WTC11 (cell line): ENCODE measurements around the gene DOK5. TPM values are rescaled to one million over a fixed set of nuclear protein-coding genes. Genes with fewer than 3 reads are reported as not detected.

Experiments
- ATAC-seq: fragments of 200-7000 bp; cut with Tn5 transposase; 2 replicates; pipeline ENCODE4 v1.10.0; 2021; ENCODE audit warnings: mild to moderate bottlenecking, moderate library complexity
- CTCF ChIA-PET: fragments of 300-600 bp; sonication (Branson Sonifier 250); formaldehyde crosslinking; loops from one replicate; lab custom pipeline; 2021; ENCODE audit warnings: antibody characterized with exemption; lab: Charles Lee
- POLR2A ChIA-PET: fragments of 350-600 bp; sonication (Branson Sonifier 250); formaldehyde crosslinking; loops from one replicate; lab custom pipeline; 2021; ENCODE audit warnings: antibody characterized with exemption; lab: Charles Lee
- DNase-seq: peaks from one replicate; pipeline ENCODE4 v3.0.0; 2021; ENCODE audit warnings: low spot score
- H3K27ac Mint-ChIP-seq: 2 replicates; pipeline ENCODE4 v1.8.0; 2021; ENCODE audit warnings: mixed read lengths
- H3K27me3 Mint-ChIP-seq: 2 replicates; pipeline ENCODE4 v1.8.0; 2021; ENCODE audit warnings: low read depth, mild to moderate bottlenecking, moderate library complexity, mixed read lengths
- H3K36me3 Mint-ChIP-seq: 2 replicates; pipeline ENCODE4 v1.8.0; 2021; ENCODE audit warnings: mixed read lengths
- H3K4me1 Mint-ChIP-seq: 2 replicates; pipeline ENCODE4 v1.8.0; 2022; ENCODE audit warnings: mixed read lengths
- H3K4me3 Mint-ChIP-seq: 2 replicates; pipeline ENCODE4 v1.8.0; 2021; ENCODE audit warnings: mild to moderate bottlenecking, moderate library complexity, mixed read lengths
- H3K9me3 Mint-ChIP-seq: 2 replicates; pipeline ENCODE4 v1.8.0; 2021; ENCODE audit warnings: mixed read lengths
- ATF6 ChIP-seq: sonication (generic); formaldehyde crosslinking; IDR thresholded peaks from 2 replicates; pipeline ENCODE4 v1.8.1; 2023; ENCODE audit warnings: mild to moderate bottlenecking, missing genetic modification reagents
- CTCF ChIP-seq: fragments of 200-600 bp; IDR thresholded peaks from 2 replicates; pipeline ENCODE4 v1.8.0; 2022; ENCODE audit warnings: antibody characterized with exemption
- E2F4 ChIP-seq: sonication (generic); formaldehyde crosslinking; IDR thresholded peaks from 2 replicates; pipeline ENCODE4 v1.8.1; 2022; ENCODE audit warnings: low read depth, mild to moderate bottlenecking, moderate library complexity, missing genetic modification reagents, borderline replicate concordance
- ELF4 ChIP-seq: sonication (generic); formaldehyde crosslinking; IDR thresholded peaks from 2 replicates; pipeline ENCODE4 v1.8.1; 2022; ENCODE audit warnings: low read depth, mild to moderate bottlenecking, moderate library complexity, missing genetic modification reagents
- FOXJ3 ChIP-seq: sonication (generic); formaldehyde crosslinking; IDR thresholded peaks from 2 replicates; pipeline ENCODE4 v1.9.0; 2021; ENCODE audit warnings: missing genetic modification reagents, mild to moderate bottlenecking, borderline replicate concordance
- GRHL2 ChIP-seq: fragments of 250-450 bp; sonication (Bioruptor Pico); IDR thresholded peaks from 2 replicates; pipeline ENCODE4 v1.8.0; 2022; ENCODE audit warnings: mild to moderate bottlenecking, moderate library complexity; ENCODE audit not compliant: insufficient replicate concordance, severe bottlenecking
- HMGA2 ChIP-seq: fragments of 250-450 bp; sonication (Bioruptor Pico); IDR thresholded peaks from 2 replicates; pipeline ENCODE4 v1.4.0; 2021; ENCODE audit warnings: mild to moderate bottlenecking, moderate library complexity
- HMGXB4 ChIP-seq: sonication (generic); formaldehyde crosslinking; IDR thresholded peaks from 2 replicates; pipeline ENCODE4 v1.8.1; 2023; ENCODE audit warnings: mild to moderate bottlenecking, moderate library complexity, missing genetic modification reagents
- IRF1 ChIP-seq: sonication (generic); formaldehyde crosslinking; IDR thresholded peaks from 2 replicates; pipeline ENCODE4 v1.8.0; 2023; ENCODE audit warnings: missing genetic modification reagents
- JAZF1 ChIP-seq: fragments of 250-450 bp; sonication (Bioruptor Pico); IDR thresholded peaks from 2 replicates; pipeline ENCODE4 v1.9.0; 2021; ENCODE audit warnings: moderate library complexity, mild to moderate bottlenecking, inconsistent platforms
- KAT7 ChIP-seq: sonication (generic); formaldehyde crosslinking; IDR thresholded peaks from 2 replicates; pipeline ENCODE4 v1.8.1; 2023; ENCODE audit warnings: missing genetic modification reagents, mild to moderate bottlenecking, borderline replicate concordance
- MLX ChIP-seq: sonication (generic); formaldehyde crosslinking; IDR thresholded peaks from 2 replicates; pipeline ENCODE4 v1.8.1; 2023; ENCODE audit warnings: mild to moderate bottlenecking, missing genetic modification reagents, moderate library complexity
- NR3C1 ChIP-seq: sonication (generic); formaldehyde crosslinking; conservative IDR thresholded peaks from 2 replicates; pipeline ENCODE4 v1.8.1; 2023; ENCODE audit warnings: low read depth, mild to moderate bottlenecking, missing genetic modification reagents
- RORB ChIP-seq: fragments of 250-450 bp; sonication (Bioruptor Pico); IDR thresholded peaks from 2 replicates; pipeline ENCODE4 v1.9.0; 2021; ENCODE audit warnings: mild to moderate bottlenecking
- SMAD3 ChIP-seq: sonication (generic); formaldehyde crosslinking; IDR thresholded peaks from 2 replicates; pipeline ENCODE4 v1.8.0; 2022; ENCODE audit warnings: missing genetic modification reagents, mild to moderate bottlenecking, borderline replicate concordance
- TCF7 ChIP-seq: sonication (generic); formaldehyde crosslinking; IDR thresholded peaks from 2 replicates; pipeline ENCODE4 v1.8.0; 2022; ENCODE audit warnings: mild to moderate bottlenecking, low read depth, missing genetic modification reagents, moderate library complexity
- TEAD4 ChIP-seq: sonication (generic); formaldehyde crosslinking; IDR thresholded peaks from 2 replicates; pipeline ENCODE4 v1.8.0; 2022; ENCODE audit warnings: mild to moderate bottlenecking, missing genetic modification reagents
- ZNF121 ChIP-seq: sonication (generic); formaldehyde crosslinking; IDR thresholded peaks from 2 replicates; pipeline ENCODE4 v1.8.0; 2023; ENCODE audit warnings: missing genetic modification reagents
- ZNF532 ChIP-seq: fragments of 250-450 bp; sonication (Bioruptor Pico); IDR thresholded peaks from 2 replicates; pipeline ENCODE4 v1.9.0; 2021; ENCODE audit warnings: mild to moderate bottlenecking, borderline replicate concordance
- total RNA-seq: library from RNA; stranded (reverse); gene quantifications from 3 replicates; pipeline ENCODE4 v1.2.3, GENCODE V29; 2021

Gene DOK5
- total RNA-seq, 1 experiment from 2014 or later, result 10.1 TPM

- H3K4me3 Mint-ChIP-seq, result no peak overlapping the region
- POLR2A ChIA-PET, result no interaction called here
- peaks cover 25% of the 10 kb centered on the region for H3K9me3 Mint-ChIP-seq
- DNase-seq, result no peak
- TF ChIP-seq ZNF121 (CRISPR knock-in tag) (peak; percentile 53; the same call in 1 of the 2 replicates), GRHL2 (no peak)
- ATAC-seq, result no peak
- H3K27me3 Mint-ChIP-seq, result no peaks in the 10 kb centered on the region
- CTCF ChIA-PET, result no interaction called here
- H3K4me1 Mint-ChIP-seq, result no peaks in the 10 kb centered on the region
- no peak overlapping the region for H3K27ac Mint-ChIP-seq
- H3K36me3 Mint-ChIP-seq, result peaks cover 15% of the 10 kb centered on the region
Observed at GRCh38 chr20:54534101-54534500, 58.7 kb downstream of the DOK5 start.

GRCh38 chr20:54535033-54535432, 59.6 kb downstream of the DOK5 start:
- no peak overlapping the region for H3K27ac Mint-ChIP-seq
- no peak for TF ChIP-seq E2F4 (CRISPR knock-in tag)
- TF ChIP-seq IRF1 (CRISPR knock-in tag), result no peak
- TF ChIP-seq KAT7, result no peak
- TF ChIP-seq HMGXB4 (CRISPR knock-in tag), result no peak
- no peak for TF ChIP-seq NR3C1 (CRISPR knock-in tag)
- TF ChIP-seq ZNF532 (CRISPR knock-in tag), result no peak
- no peak for TF ChIP-seq TEAD4 (CRISPR knock-in tag)
- no peak for TF ChIP-seq ELF4 (CRISPR knock-in tag)
- TF ChIP-seq ATF6 (CRISPR knock-in tag), result no peak
- TF ChIP-seq, all 79 proteins: peak for 0
- no peak for ATAC-seq

GRCh38 chr20:54535746-54536145, 60.4 kb downstream of the DOK5 start:
- Mint-ChIP-seq H3K4me1 (no peaks in the 10 kb centered on the region), H3K36me3 (peaks cover 15% of the 10 kb centered on the region), H3K27me3 (no peaks in the 10 kb centered on the region), H3K4me3 (no peak overlapping the region), H3K9me3 (peaks cover 29% of the 10 kb centered on the region), H3K27ac (no peak overlapping the region)
- DNase-seq, result no peak
- ATAC-seq, result no peak
- CTCF ChIA-PET, result no interaction called here
- POLR2A ChIA-PET, result no interaction called here
- TF ChIP-seq HMGA2 (CRISPR knock-in tag), result no peak
- TF ChIP-seq JAZF1 (CRISPR knock-in tag), result no peak
- TF ChIP-seq CTCF, result no peak
- TF ChIP-seq FOXJ3 (CRISPR knock-in tag), result no peak
- TF ChIP-seq RORB (CRISPR knock-in tag), result no peak
- TF ChIP-seq MLX, result no peak
- TF ChIP-seq SMAD3 (CRISPR knock-in tag), result no peak
- TF ChIP-seq E2F4 (CRISPR knock-in tag), result no peak
- no peak for TF ChIP-seq TCF7

More at GRCh38 chr20:54535033-54535432, 59.6 kb downstream of the DOK5 start:
- Mint-ChIP-seq H3K4me1 (no peaks in the 10 kb centered on the region), H3K27me3 (no peaks in the 10 kb centered on the region), H3K9me3 (peaks cover 31% of the 10 kb centered on the region), H3K4me3 (no peak overlapping the region), H3K36me3 (peaks cover 15% of the 10 kb centered on the region)
- POLR2A ChIA-PET, result no interaction called here
- CTCF ChIA-PET, result no interaction called here
- no peak for DNase-seq
